MM.1S (cell line): Measurements from ENCODE around the gene NEMP1.

ENCODE experiments used
- CTCF ChIP-seq: fragments of 300-600 bp; sonication (generic); IDR thresholded peaks from 2 replicates; pipeline ENCODE4 v1.5.1; 2016; ENCODE audit warnings: antibody characterized with exemption, low read length, mixed read lengths
- EZH2 ChIP-seq: fragments of 300-600 bp; sonication (generic); optimal IDR thresholded peaks from 2 replicates; pipeline ENCODE3; 2017; ENCODE audit warnings: low read depth, mild to moderate bottlenecking, antibody characterized with exemption, low read length, mixed read lengths
- EZH2phosphoT487 ChIP-seq: fragments of 300-600 bp; sonication (generic); IDR thresholded peaks from 2 replicates; pipeline ENCODE4 v1.6.1; 2018; ENCODE audit warnings: antibody characterized with exemption, low read length

GRCh38 chr12:57037264-57037663 is 41.3 kb downstream of the NEMP1 start:
- TF ChIP-seq CTCF, result no peak
- TF ChIP-seq EZH2phosphoT487, result no peak
- TF ChIP-seq EZH2, result no peak
